OCI-LY3 (cell line): ENCODE data around the gene MICU1.

Experiments
- CTCF ChIP-seq: fragments of 200-600, 300-600 bp; sonication (generic); IDR thresholded peaks from 2 replicates; pipeline ENCODE4 v1.5.1; 2014; ENCODE audit warnings: antibody characterized with exemption, low read length, low read depth
- EZH2phosphoT487 ChIP-seq: fragments of 200-600 bp; shearing (Covaris generic); IDR thresholded peaks from 2 replicates; pipeline ENCODE4 v1.6.1; 2018; ENCODE audit warnings: antibody characterized with exemption, mixed run types, low read depth

DNA sequence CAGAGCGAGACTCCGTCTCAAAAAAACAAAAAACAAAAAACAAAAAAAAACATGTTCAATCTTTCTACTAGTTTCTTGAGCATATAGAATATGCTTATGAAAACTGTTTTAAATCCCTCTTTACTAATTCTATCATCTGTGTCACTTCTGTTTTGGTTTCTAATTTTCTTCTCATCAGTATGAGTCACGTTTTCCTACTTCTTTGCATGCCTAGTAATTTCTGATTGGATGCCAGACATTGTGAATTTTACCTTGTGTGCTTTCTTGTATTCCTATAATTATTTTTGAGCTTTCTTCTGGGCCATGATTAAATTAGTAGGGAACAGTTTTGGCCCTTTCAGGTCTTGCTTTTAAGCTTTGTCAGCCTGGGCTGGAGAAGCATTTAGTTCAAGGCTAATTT, 9.9 kb downstream of the MICU1 start:
- TF ChIP-seq CTCF: no peak
- TF ChIP-seq EZH2phosphoT487: no peak
